H1 (cell line): ENCODE data around the gene PHF10. TPM values are rescaled to one million over a fixed set of nuclear protein-coding genes. Genes with fewer than 3 reads are reported as not detected.

ENCODE experiments used
- CTCF ChIA-PET: fragments of 300-600 bp; sonication (Branson Sonifier 250); formaldehyde crosslinking; loops from one replicate; lab custom pipeline; 2021; ENCODE audit not compliant: partially characterized antibody; lab: Charles Lee
- POLR2A ChIA-PET: fragments of 300-600 bp; sonication (Branson Sonifier 250); formaldehyde crosslinking; loops from one replicate; lab custom pipeline; 2021; ENCODE audit warnings: inconsistent platforms; ENCODE audit not compliant: partially characterized antibody; lab: Charles Lee
- DNase-seq, 2 experiments: peaks; one replicate each; pipeline versions ENCODE4 v3.0.0 to v3.0.0-alpha.2; 2010 to 2022; ENCODE audit warnings: low spot score in 2 of 2, low read depth in 1 of 2, mixed read lengths in 1 of 2
- FAIRE-seq: peaks from 2 replicates; lab custom pipeline; 2011; peaks lifted over from hg19 to GRCh38; lab: Jason Lieb, UNC
- H2AFZ ChIP-seq: 2 replicates; pipeline ENCODE4 v1.8.1; 2012; ENCODE audit warnings: low read length, inconsistent platforms
- H2AK5ac ChIP-seq: 2 replicates; pipeline ENCODE4 v1.6.1; 2013; ENCODE audit warnings: low read depth, low read length
- H2BK120ac ChIP-seq: replicated peaks from 2 replicates; pipeline ENCODE3; 2013; ENCODE audit warnings: low read depth, low read length, inconsistent platforms
- H2BK12ac ChIP-seq: 2 replicates; pipeline ENCODE4 v1.6.1; 2013; ENCODE audit warnings: low read depth, low read length
- H2BK15ac ChIP-seq: 2 replicates; pipeline ENCODE4 v1.6.1; 2013; ENCODE audit warnings: low read length
- H2BK20ac ChIP-seq: 2 replicates; pipeline ENCODE4 v1.6.1; 2013; ENCODE audit warnings: low read length
- H2BK5ac ChIP-seq: 2 replicates; pipeline ENCODE4 v1.6.1; 2013; ENCODE audit warnings: low read depth, low read length
- H3K14ac ChIP-seq: 2 replicates; pipeline ENCODE4 v1.6.1; 2013; ENCODE audit warnings: inconsistent platforms; ENCODE audit not compliant: insufficient read length
- H3K18ac ChIP-seq: 2 replicates; pipeline ENCODE4 v1.6.1; 2013; ENCODE audit warnings: low read length; ENCODE audit errors: extremely low read depth
- H3K23ac ChIP-seq: 2 replicates; pipeline ENCODE4 v1.6.1; 2013; ENCODE audit warnings: inconsistent platforms; ENCODE audit not compliant: insufficient read length
- H3K23me2 ChIP-seq: 2 replicates; pipeline ENCODE4 v1.6.1; 2013; ENCODE audit warnings: low read depth, low read length
- H3K27ac ChIP-seq: 2 replicates; pipeline ENCODE4 v1.6.1; 2011; ENCODE audit warnings: low read depth, low read length, inconsistent platforms
- H3K27me3 ChIP-seq, 4 experiments: replicated peaks in 1 of 4; 1 replicate in 1 of 4; 2 replicates in 3 of 4; pipeline versions ENCODE4 v1.6.1 to v1.8.1; 2011 to 2013; ENCODE audit warnings: low read length in 3 of 4, mild to moderate bottlenecking in 3 of 4, inconsistent platforms in 2 of 4, mixed read lengths in 2 of 4, moderate library complexity in 1 of 4; ENCODE audit not compliant: control insufficient read depth in 3 of 4, insufficient read depth in 3 of 4; ENCODE audit errors: extremely low read depth in 1 of 4
- H3K36me3 ChIP-seq, 4 experiments: 2 replicates each; pipeline versions ENCODE4 v1.6.1 to v1.8.1; 2011 to 2013; ENCODE audit warnings: mild to moderate bottlenecking in 4 of 4, low read length in 3 of 4, moderate library complexity in 2 of 4, control low read depth in 1 of 4, inconsistent platforms in 1 of 4; ENCODE audit not compliant: insufficient read depth in 4 of 4, control insufficient read depth in 2 of 4
- H3K4ac ChIP-seq: replicated peaks from 2 replicates; pipeline ENCODE3; 2013; ENCODE audit warnings: low read length, low read depth, mixed read lengths, inconsistent platforms; ENCODE audit not compliant: insufficient read length
- H3K4me1 ChIP-seq, 4 experiments: replicated peaks in 1 of 4; 1 replicate in 1 of 4; 2 replicates in 3 of 4; pipeline versions ENCODE4 v1.6.1 to v1.8.1; 2011 to 2013; ENCODE audit warnings: low read length in 3 of 4, inconsistent platforms in 2 of 4, mixed read lengths in 1 of 4; ENCODE audit not compliant: insufficient read depth in 4 of 4, control insufficient read depth in 3 of 4
- H3K4me2 ChIP-seq, 2 experiments: 2 replicates each; pipeline versions ENCODE4 v1.6.1 to v1.8.1; 2011 to 2013; ENCODE audit warnings: low read depth in 2 of 2, low read length in 2 of 2, control low read depth in 1 of 2, inconsistent platforms in 1 of 2, mild to moderate bottlenecking in 1 of 2; ENCODE audit not compliant: insufficient read depth in 1 of 2
- H3K4me3 ChIP-seq, 4 experiments: fragments of 200-600, 300-600 bp in 1 of 4; sonication (generic), shearing (Covaris generic), sonication (Bioruptor Twin) in 1 of 4; 2 replicates each; pipeline versions ENCODE4 v1.5.1 to v1.8.1; 2011 to 2016; ENCODE audit warnings: low read length in 4 of 4, low read depth in 3 of 4, control low read depth in 2 of 4, inconsistent platforms in 2 of 4, mild to moderate bottlenecking in 2 of 4, mixed read lengths in 1 of 4, moderate library complexity in 1 of 4; ENCODE audit not compliant: insufficient read depth in 2 of 4; ENCODE audit errors: extremely low read depth in 1 of 4
- H3K56ac ChIP-seq: replicated peaks from 2 replicates; pipeline ENCODE3; 2013; ENCODE audit warnings: low read depth, mild to moderate bottlenecking, mixed read lengths, low read length, inconsistent platforms; ENCODE audit not compliant: insufficient read length
- H3K79me1 ChIP-seq: 2 replicates; pipeline ENCODE4 v1.6.1; 2013; ENCODE audit warnings: low read depth, low read length, control low read depth
- H3K79me2 ChIP-seq, 2 experiments: 2 replicates each; pipeline versions ENCODE4 v1.6.1 to v1.8.1; 2012 to 2013; ENCODE audit warnings: low read length in 2 of 2, mild to moderate bottlenecking in 2 of 2, inconsistent platforms in 1 of 2; ENCODE audit not compliant: insufficient read depth in 2 of 2, control insufficient read depth in 1 of 2
- H3K9ac ChIP-seq, 4 experiments: replicated peaks in 1 of 4; 1 replicate in 1 of 4; 2 replicates in 3 of 4; pipeline versions ENCODE4 v1.6.1 to v1.8.1; 2011 to 2013; ENCODE audit warnings: low read depth in 3 of 4, low read length in 3 of 4, control low read depth in 2 of 4, mild to moderate bottlenecking in 2 of 4, moderate library complexity in 2 of 4, inconsistent platforms in 1 of 4; ENCODE audit errors: extremely low read depth in 1 of 4
- H3K9me3 ChIP-seq, 2 experiments: 2 replicates each; pipeline versions ENCODE4 v1.6.1 to v1.8.1; 2012 to 2013; ENCODE audit warnings: mild to moderate bottlenecking in 2 of 2, moderate library complexity in 2 of 2, control low read depth in 1 of 2, inconsistent platforms in 1 of 2, low read depth in 1 of 2, low read length in 1 of 2, mixed read lengths in 1 of 2; ENCODE audit not compliant: insufficient read depth in 2 of 2
- H4K20me1 ChIP-seq, 2 experiments: replicated peaks in 1 of 2; 2 replicates each; pipeline versions ENCODE3 to v1.8.1; 2011 to 2013; ENCODE audit warnings: inconsistent platforms in 2 of 2, low read length in 2 of 2, mild to moderate bottlenecking in 1 of 2; ENCODE audit not compliant: insufficient read depth in 2 of 2, control insufficient read depth in 1 of 2
- H4K5ac ChIP-seq: 2 replicates; pipeline ENCODE4 v1.6.1; 2013; ENCODE audit warnings: low read length, low read depth, mixed read lengths, inconsistent platforms; ENCODE audit not compliant: insufficient read length
- H4K8ac ChIP-seq: 2 replicates; pipeline ENCODE4 v1.8.0; 2013; ENCODE audit warnings: mild to moderate bottlenecking, moderate library complexity, low read length, inconsistent platforms; ENCODE audit not compliant: insufficient read depth; ENCODE audit errors: extremely low read depth
- H4K91ac ChIP-seq: replicated peaks from 2 replicates; pipeline ENCODE3; 2013; ENCODE audit warnings: low read length, mixed read lengths, inconsistent platforms; ENCODE audit not compliant: insufficient read length
- ASH2L ChIP-seq: fragments of 200-600, 300-600 bp; sonication (generic); IDR thresholded peaks from one replicate; pipeline ENCODE4 v1.7.1; 2017; ENCODE audit warnings: low read length
- CHD2 ChIP-seq: IDR thresholded peaks from 2 replicates; pipeline ENCODE4 v1.6.1; 2012; ENCODE audit warnings: low read length, improper control_type of control experiment
- EP300 ChIP-seq, 2 experiments: IDR thresholded peaks; 1 replicate in 1 of 2; 2 replicates in 1 of 2; pipeline ENCODE4 v1.6.1; 2011 to 2012; ENCODE audit warnings: low read depth in 2 of 2, low read length in 2 of 2, mild to moderate bottlenecking in 2 of 2, borderline replicate concordance in 1 of 2, inconsistent platforms in 1 of 2, moderate library complexity in 1 of 2
- EZH2 ChIP-seq: fragments of 200-600 bp; sonication (generic); IDR thresholded peaks from 2 replicates; pipeline ENCODE4 v1.7.1; 2012; ENCODE audit warnings: low read depth, mild to moderate bottlenecking, moderate library complexity, low read length, inconsistent platforms; ENCODE audit not compliant: severe bottlenecking
- HDAC2 ChIP-seq, 2 experiments: fragments of 300-600 bp in 1 of 2; sonication (generic) in 1 of 2; IDR thresholded peaks; 2 replicates each; pipeline ENCODE4 v1.6.1; 2011 to 2012; ENCODE audit warnings: low read depth in 2 of 2, low read length in 2 of 2, mild to moderate bottlenecking in 2 of 2, moderate library complexity in 2 of 2, borderline replicate concordance in 1 of 2, inconsistent platforms in 1 of 2
- POU5F1 ChIP-seq: IDR thresholded peaks from 2 replicates; pipeline ENCODE4 v1.6.1; 2011; ENCODE audit warnings: low read depth, mild to moderate bottlenecking, low read length, moderate library complexity
- RBBP5 ChIP-seq: IDR thresholded peaks from 2 replicates; pipeline ENCODE4 v1.7.1; 2012; ENCODE audit warnings: low read depth, mild to moderate bottlenecking, inconsistent platforms, low read length, moderate library complexity, borderline replicate concordance
- RXRA ChIP-seq: IDR thresholded peaks from 2 replicates; pipeline ENCODE4 v1.6.1; 2011; ENCODE audit warnings: low read depth, mild to moderate bottlenecking, low read length, moderate library complexity; ENCODE audit not compliant: insufficient read depth
- SIRT6 ChIP-seq: IDR thresholded peaks from one replicate; pipeline ENCODE4 v1.7.1; 2012; ENCODE audit warnings: low read length, inconsistent platforms
- SIX5 ChIP-seq: IDR thresholded peaks from 2 replicates; pipeline ENCODE4 v1.6.1; 2011; ENCODE audit warnings: mild to moderate bottlenecking, low read depth, low read length
- SUZ12 ChIP-seq: fragments of 200-600 bp; sonication (generic); IDR thresholded peaks from 2 replicates; pipeline ENCODE4 v1.6.1; 2012; ENCODE audit warnings: mild to moderate bottlenecking, inconsistent platforms, low read length, moderate library complexity, mixed read lengths
- TCF12 ChIP-seq: IDR thresholded peaks from 2 replicates; pipeline ENCODE4 v1.6.1; 2011; ENCODE audit warnings: low read depth, mild to moderate bottlenecking, low read length
- WGBS, 2 experiments: shearing (Covaris generic) in 1 of 2; methylation state at CpG; one replicate each; pipeline versions ENCODE4 v1.1.6 to v1.1.7; 2013 to 2015; ENCODE audit warnings: low lambda C conversion rate in 2 of 2, mixed read lengths in 2 of 2, inconsistent platforms in 1 of 2, low coverage in 1 of 2, missing lambda C conversion rate in 1 of 2; ENCODE audit not compliant: insufficient replicate concordance in 2 of 2, insufficient coverage in 1 of 2, insufficient read length in 1 of 2; ENCODE audit errors: extremely low coverage in 1 of 2, missing lambda C conversion rate in 1 of 2; 5-methylcytosine and 5-hydroxymethylcytosine counted together
- polyA plus RNA-seq, 7 experiments: library from polyadenylated mRNA; depleted of rRNA in 3 of 7; stranded (reverse) in 5 of 7; unstranded in 2 of 7; fragments of >200 nt in 5 of 7; fragments of 200-250 nt in 2 of 7; gene quantifications; 1 replicate in 5 of 7; 2 replicates in 1 of 7; 4 replicates in 1 of 7; pipeline versions ENCODE4 v1.2.1 to v1.2.3, GENCODE V29; 2011 to 2013; ENCODE audit warnings: missing spikeins in 2 of 7, mixed read lengths in 2 of 7
- total RNA-seq: library from RNA; stranded (reverse); fragmentation: NEBNext Ultra II Directional; extraction: Animal tissue kit (Norgen Biotek cat#: 25700); gene quantifications from 2 replicates; pipeline ENCODE4 v1.2.1, GENCODE V29; 2021

Gene PHF10
- total and polyA plus RNA-seq, 2 of the 8 experiments (the other 6 are each of a cell fraction or from before 2014, with no cell fraction given): 15.6 to 51.1 TPM

DNA sequence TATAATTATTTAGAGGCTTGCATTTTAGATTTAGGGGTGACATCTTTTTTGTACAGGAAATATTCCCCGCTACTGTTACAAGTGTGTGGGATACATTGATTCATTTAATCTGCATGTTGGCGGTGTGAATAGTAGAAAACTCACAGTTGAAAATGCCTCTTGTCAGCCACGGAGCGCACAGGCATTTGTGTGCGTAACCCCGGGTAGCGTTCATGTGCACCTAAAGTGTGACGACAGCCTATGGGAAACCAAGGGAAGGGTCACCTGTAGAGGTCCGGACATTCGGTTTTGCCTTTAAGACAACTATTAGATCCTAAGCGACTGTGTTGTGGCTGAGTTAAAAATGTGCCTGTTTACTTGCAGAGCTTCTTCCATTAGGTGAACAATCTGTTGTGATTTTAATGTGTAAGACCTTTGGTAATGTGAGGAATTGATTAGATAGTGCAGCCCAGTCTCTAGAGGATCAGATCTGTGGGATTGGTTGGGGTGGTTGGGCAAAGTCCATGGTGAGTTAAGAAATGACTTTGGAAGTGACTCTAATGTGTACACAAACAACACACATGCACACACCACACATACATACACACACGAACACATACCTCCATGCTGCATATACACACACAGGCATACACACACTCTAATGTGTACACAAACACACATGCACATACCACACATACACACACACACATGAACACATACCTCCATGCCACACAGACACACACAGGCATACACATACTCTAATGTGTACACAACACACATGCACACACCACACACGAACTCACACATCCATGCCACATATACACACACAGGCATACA is 42.8 kb upstream of the PHF10 start:
- no peak overlapping the region for H3K23ac ChIP-seq
- TF ChIP-seq EZH2: no peak
- TF ChIP-seq RXRA: no peak
- no peak for TF ChIP-seq HDAC2 (IDR thresholded peaks at IDR 0.05; ENCODE audit: borderline replicate concordance in 1 of 2, low read depth in 2 of 2, low read length in 2 of 2)
- TF ChIP-seq SIRT6: no peak
- no peak for TF ChIP-seq RBBP5
- no peak for TF ChIP-seq SIX5
- TF ChIP-seq TCF12: no peak
- no peak for TF ChIP-seq EP300 (IDR thresholded peaks at IDR 0.05; ENCODE audit: borderline replicate concordance in 1 of 2, low read depth in 2 of 2, low read length in 2 of 2)
- no peak for TF ChIP-seq ASH2L
- TF ChIP-seq CHD2: no peak
- TF ChIP-seq POU5F1: no peak
- no peak for TF ChIP-seq SUZ12

More for the DNA sequence above, 42.8 kb upstream of the PHF10 start:
- Histone ChIP-seq H4K20me1 (peaks cover 2 to 3% of the 10 kb centered on the region in 2 experiments), H3K79me2 (no peaks in the 10 kb centered on the region; a peak in 1 of 4 replicates), H3K14ac (no peak overlapping the region), H2AFZ (no peak overlapping the region), H4K8ac (no peak overlapping the region), H3K36me3 (peaks cover 0 to 12% (median 1%) of the 10 kb centered on the region in 4 experiments; a peak in 3 of 8 replicates), H4K5ac (no peak overlapping the region), H3K4me3 (no peak overlapping the region), H3K79me1 (no peaks in the 10 kb centered on the region), H3K4ac (no peak overlapping the region), H2BK15ac (no peak overlapping the region), H2BK120ac (no peak overlapping the region), H2AK5ac (no peak overlapping the region), H3K56ac (peak overlapping the region; percentile 33), H3K18ac (no peak overlapping the region), H2BK20ac (no peak overlapping the region), H4K91ac (no peak overlapping the region), H3K27me3 (no peaks in the 10 kb centered on the region), H3K27ac (no peak overlapping the region), H3K9ac (no peak overlapping the region), H3K23me2 (peaks cover 2% of the 10 kb centered on the region; the same call in 1 of the 2 replicates), H3K9me3 (no peaks in the 10 kb centered on the region), H3K4me1 (0 out of 7 replicates have a peak, but pooled peaks cover 0 to 4% (median 0%) of the 10 kb centered on the region in 4 experiments), H2BK5ac (no peak overlapping the region), H2BK12ac (no peak overlapping the region), H3K4me2 (no peak overlapping the region)
- DNase-seq: no peak
- no peak for FAIRE-seq
- 91% methylated on average over 13 of the region's 13 CpGs; no CpG with 5 or more reads in 1 of the 2 experiments for WGBS, 2 experiments
- CTCF ChIA-PET: interaction anchor here (1.1 kb wide), 1 partner anchor 12 kb away, joined by 4 read pairs; no protein-coding TSS in a partner anchor
- POLR2A ChIA-PET: interaction anchor here (0.7 to 2.1 kb wide), 2 partner anchors 16 to 32 kb away, joined by 3 to 8 read pairs; partner anchors contain the start of genes DYNLT2 and ERMARD
